GM12891 (cell line): ENCODE measurements around the gene CCDC158.

Experiments
- PAX5 ChIP-seq: IDR thresholded peaks from 2 replicates; pipeline ENCODE4 v1.6.1; 2011; ENCODE audit warnings: low read length, moderate library complexity, mild to moderate bottlenecking; ENCODE audit not compliant: insufficient read depth, severe bottlenecking
- POLR2A ChIP-seq: IDR thresholded peaks from 2 replicates; pipeline ENCODE4 v1.6.1; 2011; ENCODE audit warnings: low read depth, low read length, control low read depth
- POLR2AphosphoS5 ChIP-seq: IDR thresholded peaks from 2 replicates; pipeline ENCODE4 v1.6.1; 2011; ENCODE audit warnings: low read depth, low read length, control low read depth
- POU2F2 ChIP-seq: IDR thresholded peaks from 2 replicates; pipeline ENCODE4 v1.6.1; 2011; ENCODE audit warnings: low read depth, mild to moderate bottlenecking, control low read depth, low read length, moderate library complexity
- SPI1 ChIP-seq: IDR thresholded peaks from 2 replicates; pipeline ENCODE4 v1.6.1; 2011; ENCODE audit warnings: low read depth, low read length, control low read depth
- TAF1 ChIP-seq: IDR thresholded peaks from 2 replicates; pipeline ENCODE4 v1.6.1; 2011; ENCODE audit warnings: low read depth, low read length, control low read depth

GRCh38 chr4:76357981-76358380, 63.0 kb downstream of the CCDC158 start:
- TF ChIP-seq POLR2A (no peak), POLR2AphosphoS5 (no peak), PAX5 (no peak), TAF1 (no peak), SPI1 (no peak), POU2F2 (no peak)
